ENCODE results near the gene CHRNE. TPM values are rescaled to one million over a fixed set of nuclear protein-coding genes. Genes with fewer than 3 reads are reported as not detected.

CHRNE gene
- total RNA-seq, 1 donor from 2014 or later, result 0.32 TPM

- Mint-ChIP-seq H3K27me3 (ENCODE audit: low read depth) (no peaks in the 10 kb centered on the region), H3K4me1 (ENCODE audit: low read depth) (peaks cover 10% of the 10 kb centered on the region), H3K4me3 (ENCODE audit: low read depth) (no peak overlapping the region), H3K27ac (no peak overlapping the region), H3K9me3 (peaks cover 7% of the 10 kb centered on the region), H3K36me3 (ENCODE audit: low read depth) (peaks cover 10% of the 10 kb centered on the region)
- DNase-seq (ENCODE audit: low spot score), result no peak
- intact Hi-C loops (cut with micrococcal nuclease), result no loop called here
Measured at GRCh38 chr17:4849011-4849536, 53.8 kb downstream of the CHRNE start.

Other genes with a start within 250 kb of the CHRNE start
- 115 and 116 TPM in 2 replicates for gene PELP1, start 199.0 kb downstream of the CHRNE start, total RNA-seq
- 226 and 231 TPM in 2 replicates for gene ARRB2, start 192.5 kb downstream of the CHRNE start, total RNA-seq
- 24.0 and 24.9 TPM in 2 replicates for gene MED11, start 171.7 kb downstream of the CHRNE start, total RNA-seq
- 0.09 TPM in 1 of 2 replicates, not detected in the other for gene ZMYND15, start 163.3 kb downstream of the CHRNE start, total RNA-seq
- 1.8 and 2.3 TPM in 2 replicates for gene CXCL16, start 163.2 kb downstream of the CHRNE start, total RNA-seq
- gene TM4SF5, start 131.2 kb downstream of the CHRNE start, total RNA-seq, result not detected in 2 replicates
- gene VMO1, start 116.7 kb downstream of the CHRNE start, total RNA-seq, result 0.28 and 0.46 TPM in 2 replicates
- not detected in 2 replicates for gene GLTPD2, start 114.1 kb downstream of the CHRNE start, total RNA-seq
- gene PSMB6, start 106.9 kb downstream of the CHRNE start, total RNA-seq, result 215 and 220 TPM in 2 replicates
- gene PLD2, start 95.9 kb downstream of the CHRNE start, total RNA-seq, result 22.3 and 26.6 TPM in 2 replicates
- 60.9 and 69.7 TPM in 2 replicates for gene MINK1, start 69.8 kb downstream of the CHRNE start, total RNA-seq
- gene C17orf107, start 3.6 kb downstream of the CHRNE start, total RNA-seq, result 0.76 and 1.3 TPM in 2 replicates
- not detected in 2 replicates for gene GP1BA, start 29.2 kb upstream of the CHRNE start, total RNA-seq
- 91.4 and 103 TPM in 2 replicates for gene SLC25A11, start 36.9 kb upstream of the CHRNE start, total RNA-seq
- 112 and 126 TPM in 2 replicates for gene RNF167, start 37.2 kb upstream of the CHRNE start, total RNA-seq
- gene PFN1, start 45.4 kb upstream of the CHRNE start, total RNA-seq, result 1,460 and 1,475 TPM in 2 replicates
- 45.7 and 47.9 TPM in 2 replicates for gene ENO3, start 48.0 kb upstream of the CHRNE start, total RNA-seq
- gene SPAG7, start 64.7 kb upstream of the CHRNE start, total RNA-seq, result 66.5 and 70.4 TPM in 2 replicates
- gene CAMTA2, start 84.6 kb upstream of the CHRNE start, total RNA-seq, result 90.2 and 92.3 TPM in 2 replicates
- 0.43 and 0.53 TPM in 2 replicates for gene INCA1, start 94.4 kb upstream of the CHRNE start, total RNA-seq
- 51.0 and 51.4 TPM in 2 replicates for gene KIF1C, start 94.9 kb upstream of the CHRNE start, total RNA-seq
- 0.14 TPM in 2 replicates for gene SLC52A1, start 132.3 kb upstream of the CHRNE start, total RNA-seq
- gene ZFP3, start 175.4 kb upstream of the CHRNE start, total RNA-seq, result 1.4 and 1.9 TPM in 2 replicates
- gene ZNF232, start 208.8 kb upstream of the CHRNE start, total RNA-seq, result 12.4 and 16.5 TPM in 2 replicates
- 0.07 TPM in 1 of 2 replicates, not detected in the other for gene USP6, start 212.9 kb upstream of the CHRNE start, total RNA-seq

All from activated T-helper 2 cell treated with anti-CD3 and anti-CD28 coated beads, Interferon-gamma antibody, Interleukin-2, Interleukin-4, amounts not matched to agents 10 μg/mL and 5 μg/mL and 100 μg/mL, durations not matched to agents 14 hours and 24 hours and 36 hours (primary cell).